ENCODE measurements around the gene PCNX2.
A peak's percentile ranks its signal among the peaks of the same experiment; 100 is the strongest.

The PCNX2 gene

GRCh38 chr1:233063462-233063861 is 232.1 kb downstream of the PCNX2 start:
- DNase-seq (ENCODE audit: low spot score), result no peak

- DNase-seq (ENCODE audit: low spot score), result no peak
These were observed 234.3 kb downstream of the PCNX2 start for GRCh38 chr1:233061265-233061664.

- no peak for DNase-seq (ENCODE audit: low spot score)
These were observed 235.0 kb downstream of the PCNX2 start for GRCh38 chr1:233060461-233060994.

- no peak for DNase-seq (ENCODE audit: low spot score)
These were observed 237.7 kb downstream of the PCNX2 start for GRCh38 chr1:233057836-233058235.

GRCh38 chr1:233055879-233056641 is 239.5 kb downstream of the PCNX2 start:
- no peak for DNase-seq (ENCODE audit: low spot score)

GRCh38 chr1:233045588-233045987 is 249.9 kb downstream of the PCNX2 start:
- DNase-seq (ENCODE audit: low spot score), result no peak

- DNase-seq (ENCODE audit: low spot score), result no peak
These were observed 252.7 kb downstream of the PCNX2 start for GRCh38 chr1:233042834-233043233.

GRCh38 chr1:233040494-233040893 is 255.0 kb downstream of the PCNX2 start:
- no peak for DNase-seq (ENCODE audit: low spot score)

- no peak for DNase-seq (ENCODE audit: low spot score)
These were observed 256.9 kb downstream of the PCNX2 start for GRCh38 chr1:233038581-233038980.

- DNase-seq (ENCODE audit: low spot score), result no peak
These were observed 257.7 kb downstream of the PCNX2 start for GRCh38 chr1:233037843-233038242.

GRCh38 chr1:233034836-233035235 is 260.7 kb downstream of the PCNX2 start:
- DNase-seq (ENCODE audit: low spot score), result no peak

- no peak for DNase-seq (ENCODE audit: low spot score)
These were observed 262.2 kb downstream of the PCNX2 start for GRCh38 chr1:233033361-233033760.

- no peak for DNase-seq (ENCODE audit: low spot score)
These were observed 262.6 kb downstream of the PCNX2 start for GRCh38 chr1:233032916-233033315.

- no peak for DNase-seq (ENCODE audit: low spot score)
These were observed 264.0 kb downstream of the PCNX2 start for GRCh38 chr1:233031521-233031920.

GRCh38 chr1:233027046-233027445 is 268.5 kb downstream of the PCNX2 start:
- no peak for DNase-seq (ENCODE audit: low spot score)

GRCh38 chr1:233025567-233025966 is 270.0 kb downstream of the PCNX2 start:
- DNase-seq (ENCODE audit: low spot score), result peak; percentile 3

GRCh38 chr1:233025157-233025556 is 270.4 kb downstream of the PCNX2 start:
- peak; percentile 29 for DNase-seq (ENCODE audit: low spot score)

GRCh38 chr1:233024199-233024598 is 271.3 kb downstream of the PCNX2 start:
- DNase-seq (ENCODE audit: low spot score), result no peak

GRCh38 chr1:233022246-233022645 is 273.3 kb downstream of the PCNX2 start:
- DNase-seq (ENCODE audit: low spot score), result no peak

GRCh38 chr1:233020426-233020825 is 275.1 kb downstream of the PCNX2 start:
- peak; percentile 10 for DNase-seq (ENCODE audit: low spot score)

GRCh38 chr1:233019778-233020325 is 275.7 kb downstream of the PCNX2 start:
- no peak for DNase-seq (ENCODE audit: low spot score)

- DNase-seq (ENCODE audit: low spot score), result no peak
These were observed 276.4 kb downstream of the PCNX2 start for GRCh38 chr1:233019083-233019482.

- no peak for DNase-seq (ENCODE audit: low spot score)
These were observed 278.7 kb downstream of the PCNX2 start for GRCh38 chr1:233016798-233017197.

- no peak for DNase-seq (ENCODE audit: low spot score)
These were observed 279.6 kb downstream of the PCNX2 start for GRCh38 chr1:233015965-233016364.

Data from kidney capillary endothelial cell (primary cell).